Spinal cord (tissue), 10 donors: ENCODE results near the gene TRABD2B. TPM values are rescaled to one million over a fixed set of nuclear protein-coding genes. Genes with fewer than 3 reads are reported as not detected.
A peak's percentile ranks its signal among the peaks of the same experiment; 100 is the strongest.

Experiments
- DNase-seq, 6 donors: peaks; one replicate each; pipeline versions ENCODE4 v3.0.0 to v3.0.0-alpha.2; 2013 to 2015; ENCODE audit warnings: low spot score in 6 of 6, low read depth in 4 of 6
- H3K27ac ChIP-seq: one replicate; pipeline ENCODE4 v1.5.1; 2013; ENCODE audit warnings: low read depth, low read length, control low read depth
- H3K27me3 ChIP-seq: one replicate; pipeline ENCODE4 v1.6.1; 2013; ENCODE audit warnings: low read length; ENCODE audit not compliant: control insufficient read depth, insufficient read depth
- H3K36me3 ChIP-seq: one replicate; pipeline ENCODE4 v1.6.1; 2013; ENCODE audit warnings: low read length; ENCODE audit not compliant: control insufficient read depth, insufficient read depth
- H3K4me1 ChIP-seq: one replicate; pipeline ENCODE4 v1.6.1; 2013; ENCODE audit warnings: low read length; ENCODE audit not compliant: control insufficient read depth, insufficient read depth
- H3K4me3 ChIP-seq: one replicate; pipeline ENCODE4 v1.5.1; 2013; ENCODE audit warnings: low read depth, low read length, control low read depth
- H3K9me3 ChIP-seq: one replicate; pipeline ENCODE4 v1.6.1; 2013; ENCODE audit warnings: low read length; ENCODE audit not compliant: control insufficient read depth, insufficient read depth
- WGBS: methylation state at CpG from one replicate; pipeline ENCODE4 v1.1.5; 2013; ENCODE audit warnings: missing lambda C conversion rate; ENCODE audit not compliant: insufficient coverage; 5-methylcytosine and 5-hydroxymethylcytosine counted together
- polyA plus RNA-seq, 2 donors: library from polyadenylated mRNA; unstranded; fragments of 120-200 nt; gene quantifications; one replicate each; pipeline ENCODE4 v1.2.1, GENCODE V29; 2013; ENCODE audit not compliant: insufficient read length in 2 of 2
- total RNA-seq, 2 donors: library from RNA; depleted of rRNA in 1 of 2; stranded (reverse); fragments of 120-200 nt in 1 of 2; fragments of >200 nt in 1 of 2; gene quantifications; one replicate each; pipeline versions ENCODE4 v1.2.3 to v1.2.4, GENCODE V29; 2013 to 2014
- donor health status: healthy.

The TRABD2B gene
- total and polyA plus RNA-seq, 4 donors, result 0.89 to 3.1 (median 1.6) TPM

DNA sequence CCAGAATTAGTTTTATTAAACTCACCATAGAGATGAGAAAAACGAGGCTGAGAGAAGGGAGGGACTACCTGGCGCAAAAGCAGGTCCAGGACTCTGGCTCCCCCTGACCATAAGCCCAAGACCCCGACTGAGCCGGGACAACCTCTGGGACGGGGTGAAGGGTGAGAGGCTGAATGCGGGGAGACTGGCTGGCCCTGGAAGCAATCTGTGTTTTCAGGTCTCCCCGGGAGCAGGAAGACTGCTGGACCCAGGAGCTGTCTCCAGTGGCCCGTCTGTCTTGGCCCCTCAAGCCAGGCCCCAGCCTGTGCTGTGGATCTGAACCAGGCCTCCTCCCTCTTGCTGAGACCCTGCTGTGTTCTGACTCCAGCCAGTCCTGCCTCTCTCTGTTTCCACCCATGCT lies 240.8 kb downstream of the TRABD2B start:
- no peak for DNase-seq
- H3K9me3 ChIP-seq, result no peaks in the 10 kb centered on the region
- H3K4me1 ChIP-seq, result peaks cover 33% of the 10 kb centered on the region
- no peaks in the 10 kb centered on the region for H3K36me3 ChIP-seq
- WGBS, result 80% methylated on average over 8 of the region's 8 CpGs
- no peak overlapping the region for H3K4me3 ChIP-seq
- no peak overlapping the region for H3K27ac ChIP-seq
- H3K27me3 ChIP-seq, result no peaks in the 10 kb centered on the region

DNA sequence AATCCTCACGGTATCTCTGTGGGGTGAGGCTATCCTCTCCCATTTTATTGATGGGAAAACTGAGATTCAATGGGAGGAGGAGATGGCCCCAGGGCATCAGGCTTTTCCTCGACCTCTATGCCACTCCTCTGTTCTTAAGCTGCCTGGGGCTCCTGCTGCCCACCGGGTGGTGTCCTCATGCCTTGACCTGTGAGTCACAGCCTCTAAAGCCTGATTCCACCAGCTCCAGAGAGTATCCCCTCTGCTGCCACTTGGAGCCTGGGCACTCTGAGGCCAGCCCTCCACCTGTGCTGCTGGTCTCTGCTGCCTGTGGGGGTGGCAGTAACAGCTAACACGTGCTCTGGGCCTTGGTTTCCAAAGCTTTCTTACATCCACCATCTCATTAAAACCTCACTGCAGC lies 241.2 kb downstream of the TRABD2B start:
- Histone ChIP-seq H3K4me3 (no peak overlapping the region), H3K4me1 (peaks cover 30% of the 10 kb centered on the region), H3K36me3 (no peaks in the 10 kb centered on the region), H3K27ac (no peak overlapping the region), H3K9me3 (no peaks in the 10 kb centered on the region), H3K27me3 (no peaks in the 10 kb centered on the region)
- DNase-seq, result no peak
- WGBS, result 89% methylated on average over 2 of the region's 4 CpGs

DNA sequence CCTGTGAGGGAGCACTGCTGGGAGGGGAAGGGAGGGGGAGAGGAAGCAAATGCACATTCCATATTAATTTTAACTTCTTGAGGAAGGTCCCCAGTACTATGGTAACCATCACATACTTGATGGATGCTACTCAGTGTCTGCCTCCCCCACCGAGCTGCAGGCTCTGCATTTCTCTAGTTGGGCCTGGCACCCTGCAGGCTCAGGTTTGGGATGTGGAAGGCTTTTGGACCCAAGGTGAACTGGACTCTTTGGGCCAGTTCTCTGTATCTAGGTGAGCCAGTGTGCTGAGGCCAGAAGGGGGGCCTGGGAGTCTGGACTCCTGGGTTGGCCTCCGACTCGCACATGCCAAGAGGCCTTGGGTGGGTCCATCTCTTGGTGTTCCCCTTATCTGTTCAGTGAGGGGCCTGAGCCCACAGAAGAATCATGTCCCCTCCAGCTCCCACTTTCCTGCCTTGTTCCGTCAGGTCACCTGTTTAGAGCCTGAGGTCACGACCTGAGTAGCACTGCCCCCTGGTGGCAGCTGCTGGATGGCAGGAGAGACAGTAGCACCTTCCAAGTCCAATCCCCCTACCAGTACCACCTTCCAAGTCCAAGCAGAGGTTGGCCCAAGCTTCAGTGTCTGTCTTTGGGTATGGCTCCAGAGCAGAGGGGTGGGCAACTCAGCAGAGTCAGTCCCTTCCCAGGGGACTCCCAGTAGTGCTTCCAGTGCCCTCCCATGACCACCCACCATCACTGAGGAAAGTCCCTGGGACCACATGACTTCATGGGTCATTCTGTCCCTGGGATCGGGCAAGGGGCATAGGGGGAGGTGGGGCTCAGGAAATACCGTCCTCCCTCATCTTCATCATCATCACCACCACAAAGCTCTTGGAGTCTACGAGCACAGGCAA lies 241.8 kb downstream of the TRABD2B start:
- Histone ChIP-seq H3K27me3 (no peaks in the 10 kb centered on the region), H3K27ac (no peak overlapping the region), H3K36me3 (no peaks in the 10 kb centered on the region), H3K4me1 (peaks cover 24% of the 10 kb centered on the region), H3K9me3 (no peaks in the 10 kb centered on the region), H3K4me3 (no peak overlapping the region)
- no peak for DNase-seq
- 74% methylated on average over 5 of the region's 8 CpGs for WGBS

DNA sequence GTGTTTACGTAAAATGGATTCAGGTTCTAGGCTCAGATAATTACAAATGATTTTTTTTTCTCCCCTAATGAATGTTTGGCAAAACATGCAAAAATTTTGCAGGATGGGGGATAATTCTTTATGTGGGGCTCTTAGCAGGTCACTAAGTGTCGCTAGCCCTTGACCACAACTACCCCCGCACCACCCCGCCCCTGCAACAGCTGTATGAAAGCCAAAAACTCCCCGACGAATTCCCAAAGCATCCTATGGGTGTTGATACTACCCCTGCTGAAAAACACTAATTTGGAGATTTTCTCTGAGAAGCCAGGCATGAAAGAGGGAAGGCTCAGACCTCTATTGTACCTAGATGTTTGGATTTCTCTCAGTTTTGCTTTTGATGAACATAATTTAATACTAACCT lies 243.0 kb downstream of the TRABD2B start:
- DNase-seq, result no peak

DNA sequence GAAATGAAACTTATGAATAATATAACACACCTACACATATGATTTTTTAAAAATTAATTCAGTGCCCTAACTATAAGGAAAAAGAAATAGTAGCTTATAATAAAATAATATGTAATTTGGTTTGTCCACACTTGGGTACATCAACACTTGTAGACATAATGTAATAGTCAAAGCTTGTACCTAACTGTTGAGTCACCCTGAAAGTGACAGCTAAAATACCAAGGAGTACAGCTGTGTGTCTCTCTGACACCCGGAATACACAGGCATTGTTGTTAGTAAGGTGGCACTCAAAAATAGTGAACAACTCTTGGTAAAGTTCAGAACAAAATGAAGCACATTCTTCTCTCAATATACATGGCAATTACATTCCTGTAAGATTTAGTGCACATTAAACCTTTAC lies 243.4 kb downstream of the TRABD2B start:
- no peaks in the 10 kb centered on the region for H3K9me3 ChIP-seq
- no CpG with 5 or more reads among the region's 1 CpG for WGBS
- DNase-seq, result no peak
- H3K36me3 ChIP-seq, result no peaks in the 10 kb centered on the region
- H3K4me3 ChIP-seq, result no peak overlapping the region
- H3K27ac ChIP-seq, result no peak overlapping the region
- H3K27me3 ChIP-seq, result no peaks in the 10 kb centered on the region
- H3K4me1 ChIP-seq, result peaks cover 19% of the 10 kb centered on the region

More for the DNA sequence above, 243.0 kb downstream of the TRABD2B start:
- Histone ChIP-seq H3K36me3 (no peaks in the 10 kb centered on the region), H3K27me3 (no peaks in the 10 kb centered on the region), H3K4me1 (peaks cover 19% of the 10 kb centered on the region), H3K9me3 (no peaks in the 10 kb centered on the region), H3K27ac (no peak overlapping the region), H3K4me3 (no peak overlapping the region)
- WGBS, result 100% methylated on average over 1 of the region's 6 CpGs

DNA sequence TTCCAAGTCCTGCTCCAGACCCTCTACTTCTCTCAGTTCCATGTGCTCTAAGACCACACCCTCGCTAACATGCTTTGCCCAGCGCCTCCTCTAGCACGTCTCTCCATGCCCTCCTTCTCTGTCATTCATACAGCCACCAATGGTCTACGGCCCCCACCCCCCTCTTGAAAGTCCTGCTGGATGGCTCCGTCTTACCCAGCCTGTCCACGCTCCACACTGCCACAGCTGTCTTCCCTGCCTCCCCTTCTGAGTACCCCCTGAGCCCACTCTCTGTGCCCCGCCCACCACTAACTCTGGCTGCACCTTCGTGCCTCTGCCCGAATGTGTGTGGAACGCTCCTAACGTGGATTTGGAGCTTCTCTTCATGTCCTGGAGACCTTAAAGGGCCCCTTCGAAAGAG lies 244.6 kb downstream of the TRABD2B start:
- Histone ChIP-seq H3K4me3 (no peak overlapping the region), H3K9me3 (no peaks in the 10 kb centered on the region), H3K36me3 (no peaks in the 10 kb centered on the region), H3K27me3 (no peaks in the 10 kb centered on the region), H3K27ac (peak overlapping the region; percentile 58), H3K4me1 (peaks cover 19% of the 10 kb centered on the region)
- WGBS, result 75% methylated on average over 11 of the region's 12 CpGs
- no peak for DNase-seq

DNA sequence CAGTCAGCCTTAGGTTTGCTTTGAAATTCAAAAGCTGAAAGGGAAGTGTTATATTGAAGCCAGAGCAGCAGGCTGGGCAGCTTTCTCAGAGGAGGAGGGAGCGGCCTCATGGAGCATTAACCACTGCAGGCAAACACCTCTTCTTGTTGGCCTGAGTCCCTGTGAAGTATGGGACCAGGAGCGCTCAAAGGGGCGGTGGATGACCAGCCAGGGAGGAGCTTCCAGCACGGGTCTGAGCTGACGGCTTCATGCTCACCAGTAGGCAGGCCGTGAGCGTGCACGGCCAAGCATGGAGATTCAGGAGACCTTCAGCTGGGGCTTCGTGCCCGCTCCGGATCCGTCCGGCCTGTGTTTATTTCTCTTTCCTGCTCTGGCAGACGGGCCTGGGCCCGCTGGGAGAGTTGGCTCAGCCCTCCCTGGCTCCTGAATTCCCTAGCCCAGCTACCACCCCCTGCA lies 245.2 kb downstream of the TRABD2B start:
- Histone ChIP-seq H3K27ac (peak overlapping the region; percentile 58), H3K4me3 (no peak overlapping the region), H3K4me1 (peaks cover 19% of the 10 kb centered on the region), H3K36me3 (no peaks in the 10 kb centered on the region), H3K9me3 (no peaks in the 10 kb centered on the region), H3K27me3 (no peaks in the 10 kb centered on the region)
- 33% methylated on average over 15 of the region's 15 CpGs for WGBS
- DNase-seq, result peak in 1 of 6 donors; percentile 51

DNA sequence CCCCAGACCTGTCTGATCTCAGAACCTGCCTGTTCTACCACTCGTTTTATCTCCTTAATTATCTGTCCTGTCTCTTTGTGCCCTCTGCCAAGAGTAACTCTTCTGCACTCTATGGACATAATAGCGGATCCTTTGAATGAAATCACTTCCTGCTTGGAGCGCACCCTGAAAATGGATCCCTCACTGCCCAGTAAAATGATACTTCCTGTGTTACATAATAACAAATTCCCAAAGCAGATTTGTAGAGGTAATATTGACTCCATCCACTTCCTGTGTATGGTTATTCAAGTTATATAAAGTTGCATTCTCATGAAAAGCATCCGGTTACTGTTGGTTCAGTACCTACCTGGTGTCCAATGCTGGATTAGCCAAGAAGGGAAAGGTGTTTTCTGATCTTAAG lies 246.0 kb downstream of the TRABD2B start:
- Histone ChIP-seq H3K4me3 (no peak overlapping the region), H3K4me1 (peaks cover 14% of the 10 kb centered on the region), H3K27ac (peak overlapping the region; percentile 58), H3K27me3 (no peaks in the 10 kb centered on the region), H3K9me3 (no peaks in the 10 kb centered on the region), H3K36me3 (no peaks in the 10 kb centered on the region)
- no peak for DNase-seq
- 73% methylated on average over 2 of the region's 4 CpGs for WGBS

DNA sequence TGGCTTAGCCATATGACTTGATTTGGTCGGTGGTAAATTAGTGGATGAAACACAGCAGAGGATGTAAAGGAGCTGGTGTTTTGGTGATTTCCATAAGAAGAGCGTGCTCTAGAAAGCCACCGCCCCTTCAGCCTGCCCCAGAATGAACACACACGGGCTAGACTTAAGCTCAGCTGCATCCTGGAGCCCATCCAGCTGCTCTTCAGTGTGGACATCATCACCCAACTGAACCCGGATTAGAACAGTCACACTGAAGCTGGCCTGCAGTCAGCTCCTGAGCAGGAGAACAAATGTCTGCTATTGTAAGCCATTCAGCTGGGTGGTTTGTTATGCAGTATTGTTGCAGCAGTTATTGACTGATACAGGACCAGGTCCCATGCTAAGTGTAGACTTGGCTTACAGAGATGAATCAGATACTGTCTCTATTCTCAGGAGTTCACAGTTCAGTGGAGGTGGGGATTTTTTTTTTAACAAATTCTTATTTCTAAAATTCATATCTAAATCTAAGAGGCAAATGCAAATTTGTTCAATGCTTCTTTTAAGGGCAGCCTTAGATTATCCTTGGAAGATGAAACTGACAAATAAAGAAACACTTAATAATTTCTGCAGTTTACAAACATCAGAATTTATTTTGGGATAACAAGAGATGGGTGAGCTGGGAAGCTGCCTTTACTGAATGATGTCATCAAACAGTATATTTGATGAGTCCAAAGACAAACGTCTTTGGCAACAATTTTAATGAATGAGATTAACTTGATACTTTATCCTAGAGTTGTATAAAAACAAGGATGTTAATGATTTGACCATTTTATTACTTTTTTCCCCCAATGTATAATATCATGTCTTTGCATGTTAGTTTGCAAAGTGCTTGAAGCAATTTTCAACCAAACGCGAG lies 251.2 kb downstream of the TRABD2B start:
- Histone ChIP-seq H3K27me3 (no peaks in the 10 kb centered on the region), H3K27ac (no peak overlapping the region), H3K4me3 (no peak overlapping the region), H3K4me1 (no peaks in the 10 kb centered on the region), H3K9me3 (no peaks in the 10 kb centered on the region), H3K36me3 (no peaks in the 10 kb centered on the region)
- WGBS, result 79% methylated on average over 5 of the region's 8 CpGs
- no peak for DNase-seq
